GM23338 (cell line): ENCODE data around the gene MRE11. TPM values are rescaled to one million over a fixed set of nuclear protein-coding genes. Genes with fewer than 3 reads are reported as not detected.

Experiments
- ATAC-seq: fragments of 200-7000 bp; cut with Tn5 transposase; 3 replicates; pipeline ENCODE4 v1.9.1; 2020
- DNase-seq: peaks from one replicate; pipeline ENCODE4 v3.0.0-alpha.2; 2015; ENCODE audit warnings: low spot score
- H2AFZ ChIP-seq: fragments of 200-600 bp; sonication (generic); 2 replicates; pipeline ENCODE4 v1.8.0; 2016; ENCODE audit warnings: antibody characterized with exemption, mild to moderate bottlenecking, moderate library complexity
- H3F3A ChIP-seq: fragments of 200-600 bp; sonication (generic); replicated peaks from 2 replicates; pipeline ENCODE4 v1.8.0; 2017; ENCODE audit warnings: antibody characterized with exemption, mixed run types, low read depth
- H3K27ac ChIP-seq: fragments of 200-600 bp; sonication (generic); 2 replicates; pipeline ENCODE4 v1.6.1; 2016; ENCODE audit warnings: low read depth
- H3K27me3 ChIP-seq: fragments of 200-600 bp; sonication (generic); 2 replicates; pipeline ENCODE4 v1.8.0; 2016; ENCODE audit warnings: mild to moderate bottlenecking, mixed run types, moderate library complexity; ENCODE audit not compliant: insufficient read depth
- H3K36me3 ChIP-seq: fragments of 200-600 bp; sonication (generic); 2 replicates; pipeline ENCODE4 v1.8.0; 2016; ENCODE audit warnings: mild to moderate bottlenecking; ENCODE audit not compliant: insufficient read depth
- H3K4me1 ChIP-seq: fragments of 200-600 bp; sonication (generic); 2 replicates; pipeline ENCODE4 v1.8.0; 2016; ENCODE audit warnings: mild to moderate bottlenecking, moderate library complexity; ENCODE audit not compliant: insufficient read depth
- H3K4me2 ChIP-seq: fragments of 200-600 bp; sonication (generic); 2 replicates; pipeline ENCODE4 v1.7.1; 2017; ENCODE audit warnings: mixed run types
- H3K4me3 ChIP-seq: fragments of 200-600 bp; sonication (generic); 2 replicates; pipeline ENCODE4 v1.6.1; 2016; ENCODE audit warnings: mixed run types
- H3K79me2 ChIP-seq: fragments of 200-600 bp; sonication (generic); replicated peaks from 2 replicates; pipeline ENCODE4 v1.8.0; 2017; ENCODE audit warnings: mild to moderate bottlenecking; ENCODE audit not compliant: insufficient read depth
- H3K9me2 ChIP-seq: fragments of 200-600 bp; sonication (generic); 2 replicates; pipeline ENCODE4 v1.8.0; 2017; ENCODE audit not compliant: insufficient read depth
- H4K20me1 ChIP-seq: fragments of 200-600 bp; sonication (generic); replicated peaks from 2 replicates; pipeline ENCODE4 v1.8.0; 2017; ENCODE audit warnings: mild to moderate bottlenecking; ENCODE audit not compliant: insufficient read depth
- H3K27ac Mint-ChIP-seq: 2 replicates; pipeline ENCODE4 v1.8.0; 2020; ENCODE audit warnings: inconsistent platforms, mild to moderate bottlenecking, moderate library complexity, mixed read lengths
- H3K27me3 Mint-ChIP-seq: 3 replicates; pipeline ENCODE4 v1.8.0; 2022; ENCODE audit warnings: low read depth, mild to moderate bottlenecking, moderate library complexity, mixed read lengths, inconsistent platforms; ENCODE audit not compliant: insufficient read depth, poor library complexity
- H3K36me3 Mint-ChIP-seq: 3 replicates; pipeline ENCODE4 v1.8.0; 2021; ENCODE audit warnings: low read depth, mild to moderate bottlenecking, inconsistent platforms, moderate library complexity, mixed read lengths
- H3K4me1 Mint-ChIP-seq: 3 replicates; pipeline ENCODE4 v1.8.0; 2020; ENCODE audit warnings: mild to moderate bottlenecking, inconsistent platforms, mixed read lengths
- H3K4me3 Mint-ChIP-seq: 3 replicates; pipeline ENCODE4 v1.8.0; 2021; ENCODE audit warnings: moderate library complexity, mild to moderate bottlenecking, inconsistent platforms, mixed read lengths
- H3K9me3 Mint-ChIP-seq: 3 replicates; pipeline ENCODE4 v1.8.0; 2020; ENCODE audit warnings: moderate library complexity, mild to moderate bottlenecking, inconsistent platforms, mixed read lengths
- CTCF ChIP-seq, 2 experiments: fragments of 200-600 bp in 1 of 2; sonication (generic) in 1 of 2; conservative IDR thresholded peaks; 2 replicates each; pipeline versions ENCODE4 v1.5.1 to v1.6.1; 2016 to 2017; ENCODE audit warnings: antibody characterized with exemption in 2 of 2, low read depth in 2 of 2, mild to moderate bottlenecking in 2 of 2, moderate library complexity in 1 of 2
- EZH2 ChIP-seq: fragments of 200-600 bp; sonication (generic); IDR thresholded peaks from one replicate; pipeline ENCODE4 v1.8.0; 2017; ENCODE audit warnings: antibody characterized with exemption, mild to moderate bottlenecking, low read depth; ENCODE audit not compliant: unreplicated experiment
- EZH2phosphoT487 ChIP-seq: fragments of 200-600 bp; sonication (generic); IDR thresholded peaks from one replicate; pipeline ENCODE4 v1.8.1; 2018; ENCODE audit warnings: antibody characterized with exemption; ENCODE audit not compliant: unreplicated experiment
- JUNB ChIP-seq: IDR thresholded peaks from one replicate; pipeline ENCODE4 v1.6.1; 2016; ENCODE audit warnings: antibody characterized with exemption; ENCODE audit not compliant: unreplicated experiment
- NANOG ChIP-seq: IDR thresholded peaks from 2 replicates; pipeline ENCODE4 v1.6.1; 2016; ENCODE audit warnings: antibody characterized with exemption, borderline replicate concordance
- REST ChIP-seq: IDR thresholded peaks from one replicate; pipeline ENCODE4 v1.6.1; 2018; ENCODE audit warnings: antibody characterized with exemption; ENCODE audit not compliant: unreplicated experiment
- STAT1 ChIP-seq: IDR thresholded peaks from one replicate; pipeline ENCODE4 v1.6.1; 2016; ENCODE audit warnings: antibody characterized with exemption; ENCODE audit not compliant: unreplicated experiment
- ZNF331 ChIP-seq: fragments of 250-450 bp; sonication (Bioruptor Pico); IDR thresholded peaks from 2 replicates; pipeline ENCODE4 v1.5.0; 2020; ENCODE audit warnings: low read depth, mild to moderate bottlenecking, moderate library complexity
- ZNF462 ChIP-seq: fragments of 250-450 bp; sonication (Bioruptor Pico); IDR thresholded peaks from 2 replicates; pipeline ENCODE4 v1.5.0; 2020; ENCODE audit warnings: mild to moderate bottlenecking, moderate library complexity
- polyA plus RNA-seq: library from polyadenylated mRNA; unstranded; fragments of >200 nt; fragmentation: Nextera tagmentation; extraction: Ambion mirVana; gene quantifications from 2 replicates; pipeline ENCODE4 v1.2.1, GENCODE V29; 2016
- total RNA-seq: library from RNA; depleted of rRNA; stranded (reverse); fragments of >200 nt; shearing (Covaris generic); gene quantifications from 2 replicates; pipeline ENCODE4 v1.2.3, GENCODE V29; 2014

MRE11 gene
- total and polyA plus RNA-seq, 2 experiments from 2014 or later, result 23.3 to 38.5 TPM

GRCh38 chr11:94511932-94512781, 18.5 kb upstream of the MRE11 start, which contains the start of gene C11orf97 (continued):
- TF ChIP-seq CTCF (conservative IDR thresholded peaks at IDR 0.05; ENCODE audit: low read depth in 2 of 2) (no peak), JUNB (no peak), ZNF331 (CRISPR knock-in tag) (no peak)

- Histone ChIP-seq H3K79me2 (no peaks in the 10 kb centered on the region), H3K4me2 (no peak overlapping the region), H3K4me3 (no peak overlapping the region), H3K4me1 (0 out of 2 replicates have a peak, but pooled peaks cover 4% of the 10 kb centered on the region), H3K27ac (no peak overlapping the region), H3F3A (no peaks in the 10 kb centered on the region), H4K20me1 (no peaks in the 10 kb centered on the region), H2AFZ (no peak overlapping the region), H3K9me2 (no peaks in the 10 kb centered on the region), H3K27me3 (peaks cover 11% of the 10 kb centered on the region; the same call in 1 of the 2 replicates), H3K36me3 (no peaks in the 10 kb centered on the region)
- ATAC-seq, result no peak
- DNase-seq, result no peak
- H3K27ac Mint-ChIP-seq, result no peak overlapping the region
- peaks cover 9% of the 10 kb centered on the region for H3K27me3 Mint-ChIP-seq
- H3K4me1 Mint-ChIP-seq, result peaks cover 5% of the 10 kb centered on the region; the same call in 2 of the 3 replicates
- peaks cover 3% of the 10 kb centered on the region; the same call in 1 of the 3 replicates for H3K9me3 Mint-ChIP-seq
- H3K36me3 Mint-ChIP-seq, result no peaks in the 10 kb centered on the region
- TF ChIP-seq REST, result no peak
- TF ChIP-seq STAT1, result no peak
- no peak for TF ChIP-seq EZH2
- TF ChIP-seq NANOG, result no peak
- no peak for TF ChIP-seq EZH2phosphoT487
- TF ChIP-seq ZNF462 (CRISPR knock-in tag), result no peak
- no peak for TF ChIP-seq ZNF331 (CRISPR knock-in tag)
- no peak overlapping the region for H3K4me3 Mint-ChIP-seq
These were observed 13.8 kb upstream of the MRE11 start for GRCh38 chr11:94507485-94507884.
